ENCODE results near the gene PARS2.
A peak's percentile ranks its signal among the peaks of the same experiment; 100 is the strongest.

PARS2 gene

GRCh38 chr1:54764133-54764921 is at the start of gene PARS2:
Gene PARS2, minus strand, starts transcription at chr1:54764523. Its CDS starts 5,362 bp downstream, at chr1:54759161.
- peak; percentile 99 for DNase-seq

- no peak for DNase-seq
These were observed 49.8 kb upstream of the PARS2 start for GRCh38 chr1:54814126-54814498.

GRCh38 chr1:54813485-54814125 is 49.3 kb upstream of the PARS2 start:
- DNase-seq = no peak

- DNase-seq = no peak
These were observed 48.6 kb upstream of the PARS2 start for GRCh38 chr1:54812801-54813484.

GRCh38 chr1:54811739-54812655 is 47.7 kb upstream of the PARS2 start:
- DNase-seq = no peak

- DNase-seq = no peak
These were observed 46.7 kb upstream of the PARS2 start for GRCh38 chr1:54811066-54811465.

GRCh38 chr1:54810153-54810942 is 46.0 kb upstream of the PARS2 start:
- DNase-seq = no peak

GRCh38 chr1:54809496-54810074 is 45.3 kb upstream of the PARS2 start:
- DNase-seq = no peak

- no peak for DNase-seq
These were observed 44.3 kb upstream of the PARS2 start for GRCh38 chr1:54808443-54809207.

GRCh38 chr1:54807756-54808155 is 43.4 kb upstream of the PARS2 start:
- no peak for DNase-seq

GRCh38 chr1:54806931-54807611 is 42.7 kb upstream of the PARS2 start:
- DNase-seq = no peak

GRCh38 chr1:54805981-54806381 is 41.7 kb upstream of the PARS2 start:
- no peak for DNase-seq

GRCh38 chr1:54805466-54805865 is 41.1 kb upstream of the PARS2 start:
- no peak for DNase-seq

- no peak for DNase-seq
These were observed 40.3 kb upstream of the PARS2 start for GRCh38 chr1:54804471-54805132.

GRCh38 chr1:54803761-54804470 is 39.6 kb upstream of the PARS2 start:
- DNase-seq = no peak

- no peak for DNase-seq
These were observed 36.8 kb upstream of the PARS2 start, which contains the start of gene TTC22 for GRCh38 chr1:54800899-54801759. Gene TTC22, minus strand, starts transcription at chr1:54801323. Its CDS starts 160 bp downstream, at chr1:54801163.

- DNase-seq = no peak
These were observed 35.9 kb upstream of the PARS2 start for GRCh38 chr1:54800041-54800898.

Measured in NCI-H748 treated with DMSO at 0.1 percent for 48 hours (cell line).